Stomach (tissue), 4 donors: Measurements from ENCODE around the gene RBM44.

ENCODE experiments used
- CTCF ChIP-seq, 7 experiments: fragments of 450-650 bp in 4 of 7; fragments of 200-600 bp in 3 of 7; sonication (generic) in 3 of 7; IDR thresholded peaks; one replicate each; pipeline ENCODE4 v1.5.1; 2016 to 2019; ENCODE audit warnings: antibody characterized with exemption in 7 of 7, control low read depth in 2 of 7, mild to moderate bottlenecking in 1 of 7
- EP300 ChIP-seq: sonication (generic); formaldehyde crosslinking; IDR thresholded peaks from one replicate; pipeline ENCODE4 v1.6.1; 2017; ENCODE audit warnings: antibody characterized with exemption
- POLR2A ChIP-seq, 4 donors: fragments of 450-650 bp; IDR thresholded peaks; one replicate each; pipeline ENCODE4 v1.6.1; 2016; ENCODE audit warnings: antibody characterized with exemption in 4 of 4, control low read depth in 2 of 4, mild to moderate bottlenecking in 1 of 4, moderate library complexity in 1 of 4
- POLR2AphosphoS5 ChIP-seq, 3 donors: sonication (generic); formaldehyde crosslinking; IDR thresholded peaks; one replicate each; pipeline ENCODE4 v1.6.1; 2016; ENCODE audit warnings: antibody characterized with exemption in 3 of 3

GRCh38 chr2:237798236-237799059 is at the start of gene RBM44:
- TF ChIP-seq CTCF (IDR thresholded peaks at IDR 0.05): no peak
- no peak for TF ChIP-seq POLR2A (IDR thresholded peaks at IDR 0.05)
- TF ChIP-seq EP300: no peak
- no peak for TF ChIP-seq POLR2AphosphoS5 (IDR thresholded peaks at IDR 0.05)
